ENCODE measurements around the gene ST3GAL2. TPM values are rescaled to one million over a fixed set of nuclear protein-coding genes. Genes with fewer than 3 reads are reported as not detected.
A peak's percentile ranks its signal among the peaks of the same experiment; 100 is the strongest.

ST3GAL2 gene
- total RNA-seq, 2 experiments from 2014 or later = 9.3 to 9.9 TPM

GRCh38 chr16:70474320-70475053, 35.6 kb upstream of the ST3GAL2 start:
- Mint-ChIP-seq H3K27ac (no peak overlapping the region), H3K27me3 (ENCODE audit: low read depth) (no peaks in the 10 kb centered on the region), H3K4me1 (ENCODE audit: low read depth) (peaks cover 20% of the 10 kb centered on the region), H3K9me3 (no peaks in the 10 kb centered on the region), H3K4me3 (no peak overlapping the region), H3K36me3 (ENCODE audit: low read depth) (peaks cover 3% of the 10 kb centered on the region)
- CTCF ChIA-PET = no interaction called here
- DNase-seq = no peak
- intact Hi-C loops (cut with micrococcal nuclease) = no loop called here

GRCh38 chr16:70473446-70474319, 34.8 kb upstream of the ST3GAL2 start:
- DNase-seq = no peak
- Mint-ChIP-seq H3K4me3 (no peak overlapping the region), H3K27me3 (ENCODE audit: low read depth) (no peaks in the 10 kb centered on the region), H3K4me1 (ENCODE audit: low read depth) (peaks cover 20% of the 10 kb centered on the region), H3K9me3 (no peaks in the 10 kb centered on the region), H3K27ac (peak overlapping the region; percentile 12), H3K36me3 (ENCODE audit: low read depth) (peaks cover 3% of the 10 kb centered on the region)
- CTCF ChIA-PET = no interaction called here
- intact Hi-C loops (cut with micrococcal nuclease) = no loop called here

DNA sequence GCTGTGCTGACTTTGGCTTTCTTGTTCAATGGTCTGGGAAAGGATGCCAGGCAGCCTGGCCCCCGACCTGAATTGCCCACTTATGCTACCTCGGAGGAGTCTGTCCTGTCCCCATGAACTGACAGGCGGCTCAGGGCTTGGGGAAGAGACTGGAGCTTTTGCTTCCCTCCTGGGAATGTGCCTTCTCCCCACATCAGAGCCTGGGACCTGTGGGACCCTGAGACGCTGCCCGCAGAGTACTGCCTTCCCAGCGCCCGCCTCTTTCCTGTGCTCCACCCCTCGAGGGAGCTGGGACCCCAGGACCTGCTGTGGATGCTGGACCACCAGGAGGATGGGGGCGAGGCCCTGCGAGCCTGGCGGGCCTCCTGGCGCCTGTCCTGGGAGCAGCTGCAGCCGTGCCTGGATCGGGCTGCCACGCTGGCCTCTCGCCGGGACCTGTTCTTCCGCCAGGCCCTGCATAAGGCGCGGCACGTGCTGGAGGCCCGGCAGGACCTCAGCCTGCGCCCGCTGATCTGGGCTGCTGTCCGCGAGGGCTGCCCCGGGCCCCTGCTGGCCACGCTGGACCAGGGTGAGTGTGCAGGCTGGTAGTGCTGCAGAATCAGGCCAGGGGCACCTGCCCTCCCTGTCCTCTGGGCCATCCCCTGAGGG, 34.0 kb upstream of the ST3GAL2 start:
- no peaks in the 10 kb centered on the region for H3K27me3 Mint-ChIP-seq (ENCODE audit: low read depth)
- H3K4me3 Mint-ChIP-seq = no peak overlapping the region
- peaks cover 19% of the 10 kb centered on the region for H3K4me1 Mint-ChIP-seq (ENCODE audit: low read depth)
- DNase-seq = no peak
- H3K27ac Mint-ChIP-seq = no peak overlapping the region
- H3K36me3 Mint-ChIP-seq (ENCODE audit: low read depth) = peaks cover 3% of the 10 kb centered on the region
- intact Hi-C loops (cut with micrococcal nuclease) = no loop called here
- H3K9me3 Mint-ChIP-seq = no peaks in the 10 kb centered on the region
- CTCF ChIA-PET = no interaction called here

- intact Hi-C loops (cut with micrococcal nuclease) = no loop called here
- Mint-ChIP-seq H3K27me3 (ENCODE audit: low read depth) (no peaks in the 10 kb centered on the region), H3K4me3 (no peak overlapping the region), H3K36me3 (ENCODE audit: low read depth) (peaks cover 1% of the 10 kb centered on the region), H3K27ac (no peak overlapping the region), H3K9me3 (no peaks in the 10 kb centered on the region), H3K4me1 (ENCODE audit: low read depth) (no peaks in the 10 kb centered on the region)
- CTCF ChIA-PET = interaction anchor here (0.5 to 1.6 kb wide), 3 partner anchors 11 to 78 kb away, joined by 3 to 4 read pairs (median 3); no protein-coding TSS in a partner anchor
- DNase-seq = no peak
These were observed 32.0 kb upstream of the ST3GAL2 start for GRCh38 chr16:70470927-70471341.

DNA sequence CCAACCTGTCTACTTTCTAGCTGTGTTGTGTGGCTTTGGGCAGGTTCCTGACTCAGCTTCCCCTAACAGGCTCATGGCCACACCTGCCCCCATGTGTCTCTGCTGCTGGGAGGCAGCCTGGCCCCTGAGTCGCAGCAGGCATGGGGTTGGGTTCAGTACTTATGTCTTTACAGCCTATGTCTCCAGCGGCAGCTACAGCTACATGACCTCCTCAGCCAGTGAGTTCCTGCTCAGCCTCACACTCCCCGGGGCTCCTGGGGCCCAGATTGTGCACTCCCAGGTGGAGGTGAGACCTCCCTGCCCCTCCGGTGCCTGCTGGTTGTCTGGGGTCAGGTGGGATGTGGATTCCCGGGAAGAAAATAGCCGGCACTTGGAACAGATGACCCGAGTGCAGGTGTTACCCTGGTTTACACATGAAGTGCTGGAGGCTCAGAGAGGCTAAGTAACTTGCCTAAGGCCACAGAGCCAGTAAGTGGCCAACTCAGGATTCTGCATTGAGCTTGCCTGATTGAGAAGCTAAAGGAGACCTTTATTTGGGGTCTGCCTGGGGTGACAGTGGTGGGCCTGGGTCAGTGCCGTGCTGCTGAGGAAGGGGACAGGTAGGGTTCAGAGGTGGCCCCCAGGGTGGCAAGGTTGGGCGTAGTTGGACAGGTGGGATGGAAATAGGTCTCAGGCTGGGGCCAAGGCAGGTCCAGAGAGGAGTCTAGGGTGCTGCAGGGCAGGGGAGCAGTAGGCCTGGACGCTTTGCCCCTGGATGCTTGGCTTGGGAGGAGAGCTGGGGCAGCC, 31.4 kb upstream of the ST3GAL2 start:
- no peaks in the 10 kb centered on the region for H3K27me3 Mint-ChIP-seq (ENCODE audit: low read depth)
- intact Hi-C loops (cut with micrococcal nuclease) = no loop called here
- CTCF ChIA-PET = interaction anchor here (0.9 to 1.6 kb wide), 3 partner anchors 12 to 145 kb away, joined by 3 read pairs; no protein-coding TSS in a partner anchor

GRCh38 chr16:70468776-70469525, 30.1 kb upstream of the ST3GAL2 start:
- intact Hi-C loops (cut with micrococcal nuclease) = no loop called here
- H3K4me3 Mint-ChIP-seq = no peak overlapping the region
- H3K4me1 Mint-ChIP-seq (ENCODE audit: low read depth) = no peaks in the 10 kb centered on the region
- H3K27me3 Mint-ChIP-seq (ENCODE audit: low read depth) = no peaks in the 10 kb centered on the region
- CTCF ChIA-PET = interaction anchor here (1.0 kb wide), 1 partner anchor 144 kb away, joined by 3 read pairs; no protein-coding TSS in a partner anchor
- no peaks in the 10 kb centered on the region for H3K9me3 Mint-ChIP-seq
- no peak overlapping the region for H3K27ac Mint-ChIP-seq
- peaks cover 1% of the 10 kb centered on the region for H3K36me3 Mint-ChIP-seq (ENCODE audit: low read depth)
- DNase-seq = no peak

More for the DNA sequence above, 31.4 kb upstream of the ST3GAL2 start:
- Mint-ChIP-seq H3K4me3 (no peak overlapping the region), H3K27ac (no peak overlapping the region), H3K36me3 (ENCODE audit: low read depth) (peaks cover 1% of the 10 kb centered on the region), H3K9me3 (no peaks in the 10 kb centered on the region), H3K4me1 (ENCODE audit: low read depth) (no peaks in the 10 kb centered on the region)
- no peak for DNase-seq

GRCh38 chr16:70467608-70468007, 28.7 kb upstream of the ST3GAL2 start:
- Mint-ChIP-seq H3K4me1 (ENCODE audit: low read depth) (no peaks in the 10 kb centered on the region), H3K27me3 (ENCODE audit: low read depth) (no peaks in the 10 kb centered on the region)

GRCh38 chr16:70467113-70467512, 28.2 kb upstream of the ST3GAL2 start:
- Mint-ChIP-seq H3K4me3 (no peak overlapping the region), H3K4me1 (ENCODE audit: low read depth) (no peaks in the 10 kb centered on the region), H3K36me3 (ENCODE audit: low read depth) (peaks cover 1% of the 10 kb centered on the region), H3K27ac (no peak overlapping the region), H3K9me3 (no peaks in the 10 kb centered on the region), H3K27me3 (ENCODE audit: low read depth) (no peaks in the 10 kb centered on the region)
- intact Hi-C loops (cut with micrococcal nuclease) = no loop called here
- CTCF ChIA-PET = interaction anchor here (0.9 kb wide), 1 partner anchor 71 kb away, joined by 3 read pairs; no protein-coding TSS in a partner anchor
- DNase-seq = no peak

More at GRCh38 chr16:70467608-70468007, 28.7 kb upstream of the ST3GAL2 start:
- intact Hi-C loops (cut with micrococcal nuclease) = no loop called here
- no peak for DNase-seq
- Mint-ChIP-seq H3K27ac (no peak overlapping the region), H3K4me3 (no peak overlapping the region), H3K9me3 (no peaks in the 10 kb centered on the region), H3K36me3 (ENCODE audit: low read depth) (peaks cover 1% of the 10 kb centered on the region)
- CTCF ChIA-PET = interaction anchor here (0.9 kb wide), 1 partner anchor 71 kb away, joined by 3 read pairs; no protein-coding TSS in a partner anchor

GRCh38 chr16:70466805-70467076, 27.8 kb upstream of the ST3GAL2 start:
- H3K27ac Mint-ChIP-seq = no peak overlapping the region
- H3K27me3 Mint-ChIP-seq (ENCODE audit: low read depth) = no peaks in the 10 kb centered on the region
- CTCF ChIA-PET = interaction anchor here (0.9 kb wide), 1 partner anchor 70 kb away, joined by 3 read pairs; no protein-coding TSS in a partner anchor
- peaks cover 1% of the 10 kb centered on the region for H3K36me3 Mint-ChIP-seq (ENCODE audit: low read depth)
- intact Hi-C loops (cut with micrococcal nuclease) = no loop called here
- no peaks in the 10 kb centered on the region for H3K9me3 Mint-ChIP-seq
- H3K4me3 Mint-ChIP-seq = no peak overlapping the region
- DNase-seq = no peak
- no peaks in the 10 kb centered on the region for H3K4me1 Mint-ChIP-seq (ENCODE audit: low read depth)

DNA sequence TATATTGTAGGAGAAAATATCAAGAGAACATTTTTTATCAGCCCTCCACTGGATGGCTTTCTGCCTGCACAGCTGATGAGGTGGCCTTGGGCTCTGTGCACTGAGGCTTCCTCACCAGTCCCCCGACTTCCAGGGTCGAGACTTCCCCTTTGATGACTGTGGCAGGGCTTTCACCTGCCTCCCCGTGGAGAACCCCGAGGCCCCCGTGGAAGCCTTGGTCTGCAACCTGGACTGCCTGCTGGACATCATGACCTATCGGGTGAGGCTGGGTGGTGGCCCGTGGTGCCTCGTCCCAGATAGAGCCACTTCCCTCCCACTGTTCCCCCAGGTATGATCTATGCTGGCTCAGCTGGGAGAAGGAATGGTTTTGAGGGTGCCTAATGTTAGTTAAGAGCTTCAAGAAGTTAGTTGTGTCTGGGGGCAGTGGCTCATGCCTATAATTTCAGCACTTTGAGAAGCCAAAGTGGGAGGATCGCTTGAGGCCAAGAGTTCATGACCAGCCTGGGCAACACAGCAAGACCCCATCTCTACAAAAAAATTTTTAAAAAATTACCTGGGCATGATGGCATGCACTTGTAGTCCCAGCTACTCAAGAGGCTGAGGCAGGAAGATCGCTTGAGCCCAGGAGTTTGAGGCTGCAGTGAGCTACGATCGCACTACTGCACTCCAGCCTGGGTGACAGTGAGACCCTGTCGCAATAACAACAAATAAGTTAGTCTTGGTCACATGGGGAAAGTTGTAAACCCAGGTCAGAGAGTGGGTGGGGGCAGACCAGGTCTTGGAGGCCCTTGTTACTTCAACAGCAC, 27.3 kb upstream of the ST3GAL2 start:
- peaks cover 1% of the 10 kb centered on the region for H3K36me3 Mint-ChIP-seq (ENCODE audit: low read depth)
- no peak for DNase-seq
- H3K27me3 Mint-ChIP-seq (ENCODE audit: low read depth) = no peaks in the 10 kb centered on the region
- no peak overlapping the region for H3K27ac Mint-ChIP-seq
- no peaks in the 10 kb centered on the region for H3K4me1 Mint-ChIP-seq (ENCODE audit: low read depth)
- CTCF ChIA-PET = no interaction called here
- no peaks in the 10 kb centered on the region for H3K9me3 Mint-ChIP-seq
- no peak overlapping the region for H3K4me3 Mint-ChIP-seq
- intact Hi-C loops (cut with micrococcal nuclease) = no loop called here

DNA sequence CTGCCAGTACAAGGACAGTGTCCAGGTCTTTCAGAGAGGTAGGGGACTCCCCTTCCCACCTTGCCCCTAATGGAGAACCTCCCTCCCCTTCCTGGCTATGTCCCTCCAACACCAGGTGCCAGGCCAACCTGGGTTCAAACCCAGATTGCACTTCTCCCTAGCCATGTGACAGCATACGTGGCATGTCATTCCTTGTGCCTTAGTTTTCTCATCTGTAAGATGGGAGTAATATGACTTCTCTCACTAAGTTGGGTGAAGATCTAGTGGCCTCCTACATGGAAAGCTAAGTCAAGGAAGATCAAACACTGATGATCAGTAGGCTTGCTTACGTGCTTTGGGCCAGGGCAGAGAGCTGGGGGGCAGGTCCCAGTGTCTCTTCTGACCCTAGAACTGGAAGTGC, 24.3 kb upstream of the ST3GAL2 start:
- no peaks in the 10 kb centered on the region for H3K4me1 Mint-ChIP-seq (ENCODE audit: low read depth)
- peaks cover 1% of the 10 kb centered on the region for H3K36me3 Mint-ChIP-seq (ENCODE audit: low read depth)
- no peak overlapping the region for H3K27ac Mint-ChIP-seq
- H3K9me3 Mint-ChIP-seq = no peaks in the 10 kb centered on the region
- no peaks in the 10 kb centered on the region for H3K27me3 Mint-ChIP-seq (ENCODE audit: low read depth)
- intact Hi-C loops (cut with micrococcal nuclease) = no loop called here
- no peak overlapping the region for H3K4me3 Mint-ChIP-seq
- CTCF ChIA-PET = no interaction called here
- no peak for DNase-seq

All from activated naive CD4-positive, alpha-beta T cell treated with anti-CD3 and anti-CD28 coated beads for 36 hours (primary cell).